SK-N-SH treated with all-trans-retinoic acid at 6 μM for 48 hours (cell line): Measurements from ENCODE around the gene ATP8A2.

Source experiments
- ATAC-seq: fragments of 200-7000 bp; cut with Tn5 transposase; 3 replicates; pipeline ENCODE4 v1.9.1; 2020; ENCODE audit warnings: mild to moderate bottlenecking, moderate library complexity
- ARNTL ChIP-seq: fragments of 450-650 bp; formaldehyde crosslinking; IDR thresholded peaks from 2 replicates; pipeline ENCODE4 v1.5.0; 2020; ENCODE audit warnings: low read depth, mild to moderate bottlenecking, moderate library complexity, borderline replicate concordance
- BACH2 ChIP-seq: fragments of 250-450 bp; sonication (Bioruptor Pico); IDR thresholded peaks from 2 replicates; pipeline ENCODE4 v1.9.0; 2021; ENCODE audit warnings: mild to moderate bottlenecking, borderline replicate concordance
- CREB5 ChIP-seq: fragments of 250-450 bp; sonication (Bioruptor Pico); IDR thresholded peaks from 2 replicates; pipeline ENCODE4 v1.5.1; 2020; ENCODE audit warnings: low read depth, mild to moderate bottlenecking, moderate library complexity
- CSDC2 ChIP-seq: fragments of 250-450 bp; sonication (Bioruptor Pico); IDR thresholded peaks from 2 replicates; pipeline ENCODE4 v1.5.0; 2020; ENCODE audit warnings: mild to moderate bottlenecking, moderate library complexity
- CSRNP3 ChIP-seq: fragments of 250-450 bp; sonication (Bioruptor Pico); IDR thresholded peaks from 2 replicates; pipeline ENCODE4 v1.5.1; 2021; ENCODE audit warnings: mild to moderate bottlenecking, moderate library complexity
- ESRRG ChIP-seq: fragments of 250-450 bp; sonication (Bioruptor Pico); IDR thresholded peaks from 2 replicates; pipeline ENCODE4 v1.6.1; 2021; ENCODE audit warnings: mild to moderate bottlenecking
- GLIS3 ChIP-seq: fragments of 250-450 bp; sonication (Bioruptor Pico); IDR thresholded peaks from 2 replicates; pipeline ENCODE4 v1.5.0; 2020; ENCODE audit warnings: mild to moderate bottlenecking, moderate library complexity
- ISL1 ChIP-seq: fragments of 250-450 bp; sonication (Bioruptor Pico); IDR thresholded peaks from 2 replicates; pipeline ENCODE4 v2.1.2; 2022; ENCODE audit warnings: mild to moderate bottlenecking, moderate library complexity
- OSR1 ChIP-seq: fragments of 250-450 bp; sonication (Bioruptor Pico); IDR thresholded peaks from 2 replicates; pipeline ENCODE4 v1.8.0; 2022; ENCODE audit warnings: moderate library complexity, mild to moderate bottlenecking, inconsistent platforms
- PATZ1 ChIP-seq: fragments of 250-450 bp; sonication (Bioruptor Pico); IDR thresholded peaks from 2 replicates; pipeline ENCODE4 v1.8.0; 2020; ENCODE audit warnings: mild to moderate bottlenecking, moderate library complexity, borderline replicate concordance
- POU6F1 ChIP-seq: fragments of 250-450 bp; sonication (Bioruptor Pico); IDR thresholded peaks from 2 replicates; pipeline ENCODE4 v1.8.0; 2021; ENCODE audit warnings: low read depth, mild to moderate bottlenecking, moderate library complexity, borderline replicate concordance
- PPARA ChIP-seq: fragments of 250-450 bp; sonication (Bioruptor Pico); IDR thresholded peaks from 2 replicates; pipeline ENCODE4 v1.5.0; 2020; ENCODE audit warnings: mild to moderate bottlenecking, borderline replicate concordance
- RARB ChIP-seq: fragments of 250-450 bp; sonication (Bioruptor Pico); IDR thresholded peaks from 2 replicates; pipeline ENCODE4 v1.8.0; 2021; ENCODE audit warnings: mild to moderate bottlenecking, moderate library complexity
- SNAI2 ChIP-seq: fragments of 250-450 bp; sonication (Bioruptor Pico); IDR thresholded peaks from 2 replicates; pipeline ENCODE4 v1.5.0; 2020; ENCODE audit warnings: mild to moderate bottlenecking, moderate library complexity
- TCF4 ChIP-seq: fragments of 250-450 bp; sonication (Bioruptor Pico); IDR thresholded peaks from 2 replicates; pipeline ENCODE4 v1.8.0; 2021; ENCODE audit warnings: mild to moderate bottlenecking, moderate library complexity, borderline replicate concordance
- TOX ChIP-seq: fragments of 250-450 bp; sonication (Bioruptor Pico); IDR thresholded peaks from 2 replicates; pipeline ENCODE4 v1.8.0; 2021; ENCODE audit warnings: mild to moderate bottlenecking, moderate library complexity, borderline replicate concordance
- ZC3H10 ChIP-seq: fragments of 250-450 bp; sonication (Bioruptor Pico); IDR thresholded peaks from 2 replicates; pipeline ENCODE4 v1.5.1; 2021; ENCODE audit warnings: mild to moderate bottlenecking, moderate library complexity
- ZFP3 ChIP-seq: fragments of 250-450 bp; sonication (Bioruptor Pico); IDR thresholded peaks from 2 replicates; pipeline ENCODE4 v1.5.0; 2020; ENCODE audit warnings: mild to moderate bottlenecking, moderate library complexity
- ZFP30 ChIP-seq: fragments of 450-650 bp; formaldehyde crosslinking; IDR thresholded peaks from 2 replicates; pipeline ENCODE4 v1.5.0; 2022; ENCODE audit warnings: mild to moderate bottlenecking, moderate library complexity
- ZNF565 ChIP-seq: fragments of 450-650 bp; formaldehyde crosslinking; conservative IDR thresholded peaks from 2 replicates; pipeline ENCODE4 v1.5.0; 2020; ENCODE audit warnings: low read depth, mild to moderate bottlenecking, moderate library complexity
- ZNF70 ChIP-seq: fragments of 450-650 bp; formaldehyde crosslinking; IDR thresholded peaks from 2 replicates; pipeline ENCODE4 v1.5.0; 2020; ENCODE audit warnings: mild to moderate bottlenecking, moderate library complexity
- ZNF8 ChIP-seq: fragments of 450-650 bp; formaldehyde crosslinking; IDR thresholded peaks from 2 replicates; pipeline ENCODE4 v1.5.0; 2020; ENCODE audit warnings: mild to moderate bottlenecking, moderate library complexity

Gene ATP8A2

GRCh38 chr13:25699600-25699999, 327.8 kb downstream of the ATP8A2 start (continued):
- no peak for TF ChIP-seq PATZ1 (CRISPR knock-in tag)
- TF ChIP-seq ISL1 (CRISPR knock-in tag), result no peak
- TF ChIP-seq POU6F1, result no peak
- no peak for TF ChIP-seq ZNF8 (CRISPR knock-in tag)
- no peak for TF ChIP-seq RARB (CRISPR knock-in tag)
- TF ChIP-seq ZFP30 (CRISPR knock-in tag), result no peak
- TF ChIP-seq GLIS3 (CRISPR knock-in tag), result no peak
- TF ChIP-seq ZC3H10 (CRISPR knock-in tag), result no peak

- ATAC-seq, result no peak
- no peak for TF ChIP-seq ZNF565 (CRISPR knock-in tag)
- no peak for TF ChIP-seq ZNF70 (CRISPR knock-in tag)
- TF ChIP-seq TOX (CRISPR knock-in tag), result no peak
- no peak for TF ChIP-seq ESRRG (CRISPR knock-in tag)
- TF ChIP-seq ARNTL (CRISPR knock-in tag), result no peak
- TF ChIP-seq ZFP30 (CRISPR knock-in tag), result no peak
- TF ChIP-seq ZC3H10 (CRISPR knock-in tag), result no peak
- no peak for TF ChIP-seq BACH2 (CRISPR knock-in tag)
- TF ChIP-seq ISL1 (CRISPR knock-in tag), result no peak
- no peak for TF ChIP-seq RARB (CRISPR knock-in tag)
- TF ChIP-seq PATZ1 (CRISPR knock-in tag), result no peak
- no peak for TF ChIP-seq ZNF8 (CRISPR knock-in tag)
- TF ChIP-seq GLIS3 (CRISPR knock-in tag), result no peak
- TF ChIP-seq POU6F1, result no peak
- no peak for TF ChIP-seq CSDC2
- TF ChIP-seq SNAI2, result no peak
- TF ChIP-seq TCF4 (CRISPR knock-in tag), result no peak
- no peak for TF ChIP-seq ZFP3 (CRISPR knock-in tag)
These were observed 329.5 kb downstream of the ATP8A2 start for GRCh38 chr13:25701304-25701703.

- TF ChIP-seq CSDC2, result no peak
- no peak for TF ChIP-seq ISL1 (CRISPR knock-in tag)
- TF ChIP-seq CREB5, result no peak
- no peak for TF ChIP-seq ZNF70 (CRISPR knock-in tag)
- TF ChIP-seq ZNF8 (CRISPR knock-in tag), result no peak
- no peak for TF ChIP-seq GLIS3 (CRISPR knock-in tag)
- TF ChIP-seq RARB (CRISPR knock-in tag), result no peak
- TF ChIP-seq CSRNP3 (CRISPR knock-in tag), result no peak
- TF ChIP-seq PATZ1 (CRISPR knock-in tag), result no peak
- no peak for TF ChIP-seq SNAI2
- TF ChIP-seq POU6F1, result no peak
- TF ChIP-seq PPARA (CRISPR knock-in tag), result no peak
- TF ChIP-seq BACH2 (CRISPR knock-in tag), result no peak
- no peak for TF ChIP-seq TCF4 (CRISPR knock-in tag)
- TF ChIP-seq ZNF565 (CRISPR knock-in tag), result no peak
- no peak for TF ChIP-seq ZFP3 (CRISPR knock-in tag)
- no peak for TF ChIP-seq OSR1 (CRISPR knock-in tag)
- TF ChIP-seq ARNTL (CRISPR knock-in tag), result no peak
- TF ChIP-seq ZC3H10 (CRISPR knock-in tag), result no peak
- TF ChIP-seq, all 23 proteins: peak for 0
These were observed 330.6 kb downstream of the ATP8A2 start for GRCh38 chr13:25702386-25702785.

More at GRCh38 chr13:25702386-25702785, 330.6 kb downstream of the ATP8A2 start:
- no peak for ATAC-seq
